WTC11 (cell line): ENCODE measurements around the gene GPR157. TPM values are rescaled to one million over a fixed set of nuclear protein-coding genes. Genes with fewer than 3 reads are reported as not detected.

Experiments
- ATAC-seq: fragments of 200-7000 bp; cut with Tn5 transposase; 2 replicates; pipeline ENCODE4 v1.10.0; 2021; ENCODE audit warnings: mild to moderate bottlenecking, moderate library complexity
- CTCF ChIA-PET: fragments of 300-600 bp; sonication (Branson Sonifier 250); formaldehyde crosslinking; loops from one replicate; lab custom pipeline; 2021; ENCODE audit warnings: antibody characterized with exemption; lab: Charles Lee
- POLR2A ChIA-PET: fragments of 350-600 bp; sonication (Branson Sonifier 250); formaldehyde crosslinking; loops from one replicate; lab custom pipeline; 2021; ENCODE audit warnings: antibody characterized with exemption; lab: Charles Lee
- DNase-seq: peaks from one replicate; pipeline ENCODE4 v3.0.0; 2021; ENCODE audit warnings: low spot score
- H3K27ac Mint-ChIP-seq: 2 replicates; pipeline ENCODE4 v1.8.0; 2021; ENCODE audit warnings: mixed read lengths
- H3K27me3 Mint-ChIP-seq: 2 replicates; pipeline ENCODE4 v1.8.0; 2021; ENCODE audit warnings: low read depth, mild to moderate bottlenecking, moderate library complexity, mixed read lengths
- H3K36me3 Mint-ChIP-seq: 2 replicates; pipeline ENCODE4 v1.8.0; 2021; ENCODE audit warnings: mixed read lengths
- H3K4me1 Mint-ChIP-seq: 2 replicates; pipeline ENCODE4 v1.8.0; 2022; ENCODE audit warnings: mixed read lengths
- H3K4me3 Mint-ChIP-seq: 2 replicates; pipeline ENCODE4 v1.8.0; 2021; ENCODE audit warnings: mild to moderate bottlenecking, moderate library complexity, mixed read lengths
- H3K9me3 Mint-ChIP-seq: 2 replicates; pipeline ENCODE4 v1.8.0; 2021; ENCODE audit warnings: mixed read lengths
- AFF4 ChIP-seq: sonication (generic); formaldehyde crosslinking; IDR thresholded peaks from 2 replicates; pipeline ENCODE4 v1.8.1; 2023; ENCODE audit warnings: mild to moderate bottlenecking, missing genetic modification reagents, borderline replicate concordance
- ATF1 ChIP-seq: sonication (generic); formaldehyde crosslinking; IDR thresholded peaks from 2 replicates; pipeline ENCODE4 v1.8.1; 2023; ENCODE audit warnings: mild to moderate bottlenecking, moderate library complexity, missing genetic modification reagents
- E2F5 ChIP-seq: sonication (generic); formaldehyde crosslinking; IDR thresholded peaks from 2 replicates; pipeline ENCODE4 v1.8.1; 2022; ENCODE audit warnings: mild to moderate bottlenecking, moderate library complexity, missing genetic modification reagents
- ESRRA ChIP-seq: sonication (generic); formaldehyde crosslinking; IDR thresholded peaks from 2 replicates; pipeline ENCODE4 v1.8.1; 2022; ENCODE audit warnings: mild to moderate bottlenecking, missing genetic modification reagents, borderline replicate concordance
- FOXJ3 ChIP-seq: sonication (generic); formaldehyde crosslinking; IDR thresholded peaks from 2 replicates; pipeline ENCODE4 v1.9.0; 2021; ENCODE audit warnings: missing genetic modification reagents, mild to moderate bottlenecking, borderline replicate concordance
- IRF1 ChIP-seq: sonication (generic); formaldehyde crosslinking; IDR thresholded peaks from 2 replicates; pipeline ENCODE4 v1.8.0; 2023; ENCODE audit warnings: missing genetic modification reagents
- JAZF1 ChIP-seq: fragments of 250-450 bp; sonication (Bioruptor Pico); IDR thresholded peaks from 2 replicates; pipeline ENCODE4 v1.9.0; 2021; ENCODE audit warnings: moderate library complexity, mild to moderate bottlenecking, inconsistent platforms
- NFE2L1 ChIP-seq: sonication (generic); formaldehyde crosslinking; IDR thresholded peaks from 2 replicates; pipeline ENCODE4 v1.8.1; 2023; ENCODE audit warnings: missing genetic modification reagents
- NFYB ChIP-seq: sonication (generic); formaldehyde crosslinking; conservative IDR thresholded peaks from 2 replicates; pipeline ENCODE4 v1.8.0; 2022; ENCODE audit warnings: low read depth, missing genetic modification reagents
- NR1H2 ChIP-seq: sonication (generic); formaldehyde crosslinking; IDR thresholded peaks from 2 replicates; pipeline ENCODE4 v1.9.0; 2021; ENCODE audit warnings: mild to moderate bottlenecking, moderate library complexity, missing genetic modification reagents
- PRDM15 ChIP-seq: sonication (generic); formaldehyde crosslinking; IDR thresholded peaks from 2 replicates; pipeline ENCODE4 v1.8.0; 2022; ENCODE audit warnings: missing genetic modification reagents
- PREB ChIP-seq: sonication (generic); formaldehyde crosslinking; IDR thresholded peaks from 2 replicates; pipeline ENCODE4 v1.8.1; 2022; ENCODE audit warnings: mild to moderate bottlenecking, missing genetic modification reagents, moderate library complexity, borderline replicate concordance
- TCF7 ChIP-seq: sonication (generic); formaldehyde crosslinking; IDR thresholded peaks from 2 replicates; pipeline ENCODE4 v1.8.0; 2022; ENCODE audit warnings: mild to moderate bottlenecking, low read depth, missing genetic modification reagents, moderate library complexity
- TP53 ChIP-seq: sonication (generic); formaldehyde crosslinking; IDR thresholded peaks from 2 replicates; pipeline ENCODE4 v1.8.1; 2023; ENCODE audit warnings: mild to moderate bottlenecking, missing genetic modification reagents
- USF2 ChIP-seq: sonication (generic); formaldehyde crosslinking; IDR thresholded peaks from 2 replicates; pipeline ENCODE4 v1.8.1; 2023; ENCODE audit warnings: mild to moderate bottlenecking, missing genetic modification reagents, moderate library complexity
- ZNF121 ChIP-seq: sonication (generic); formaldehyde crosslinking; IDR thresholded peaks from 2 replicates; pipeline ENCODE4 v1.8.0; 2023; ENCODE audit warnings: missing genetic modification reagents
- ZNF138 ChIP-seq: sonication (generic); formaldehyde crosslinking; conservative IDR thresholded peaks from 2 replicates; pipeline ENCODE4 v1.8.1; 2022; ENCODE audit warnings: mild to moderate bottlenecking, moderate library complexity, missing genetic modification reagents
- ZNF423 ChIP-seq: fragments of 250-450 bp; sonication (Bioruptor Pico); IDR thresholded peaks from 2 replicates; pipeline ENCODE4 v2.1.2; 2022; ENCODE audit warnings: mild to moderate bottlenecking, moderate library complexity
- ZNF425 ChIP-seq: fragments of 250-450 bp; sonication (Bioruptor Pico); conservative IDR thresholded peaks from 2 replicates; pipeline ENCODE4 v1.9.0; 2021; ENCODE audit warnings: mild to moderate bottlenecking
- ZNF512 ChIP-seq: sonication (generic); formaldehyde crosslinking; IDR thresholded peaks from 2 replicates; pipeline ENCODE4 v1.8.1; 2022; ENCODE audit warnings: missing genetic modification reagents, borderline replicate concordance
- total RNA-seq: library from RNA; stranded (reverse); gene quantifications from 3 replicates; pipeline ENCODE4 v1.2.3, GENCODE V29; 2021

GPR157 gene
- total RNA-seq, 1 experiment from 2014 or later = 6.0 TPM

GRCh38 chr1:9143250-9143649, 14.3 kb upstream of the GPR157 start (continued):
- TF ChIP-seq TP53 (CRISPR knock-in tag) (no peak), IRF1 (CRISPR knock-in tag) (no peak), ESRRA (no peak), NFYB (CRISPR knock-in tag) (no peak), ZNF121 (CRISPR knock-in tag) (no peak)

GRCh38 chr1:9139930-9140329, 11.0 kb upstream of the GPR157 start:
- ChIA-PET POLR2A (no interaction called here), CTCF (interaction anchor here (0.7 kb wide), 2 partner anchors 95 to 135 kb away, joined by 3 read pairs; partner anchors contain the start of gene H6PD)
- ATAC-seq (no peak), DNase-seq (no peak)
- Mint-ChIP-seq H3K27me3 (no peaks in the 10 kb centered on the region; the same call in 1 of the 2 replicates), H3K4me1 (no peaks in the 10 kb centered on the region), H3K9me3 (no peaks in the 10 kb centered on the region), H3K27ac (no peak overlapping the region), H3K4me3 (no peak overlapping the region), H3K36me3 (no peaks in the 10 kb centered on the region)
- no peak for TF ChIP-seq USF2
- no peak for TF ChIP-seq ZNF512
- no peak for TF ChIP-seq NFE2L1
- TF ChIP-seq ZNF425 = no peak
- no peak for TF ChIP-seq TCF7 (CRISPR knock-in tag)
- no peak for TF ChIP-seq NR1H2 (CRISPR knock-in tag)
- TF ChIP-seq E2F5 (CRISPR knock-in tag) = no peak
- no peak for TF ChIP-seq FOXJ3
- TF ChIP-seq JAZF1 = no peak

GRCh38 chr1:9136932-9137331, 8.0 kb upstream of the GPR157 start:
- Mint-ChIP-seq H3K4me1 (no peaks in the 10 kb centered on the region), H3K27me3 (no peaks in the 10 kb centered on the region; the same call in none of the 2 replicates), H3K27ac (no peak overlapping the region), H3K4me3 (no peak overlapping the region), H3K36me3 (no peaks in the 10 kb centered on the region), H3K9me3 (peaks cover 3% of the 10 kb centered on the region; the same call in 1 of the 2 replicates)
- ChIA-PET POLR2A (no interaction called here), CTCF (no interaction called here)
- ATAC-seq (no peak), DNase-seq (no peak)
- TF ChIP-seq TP53 (CRISPR knock-in tag) (no peak), PREB (CRISPR knock-in tag) (no peak), AFF4 (CRISPR knock-in tag) (no peak), ZNF423 (no peak), PRDM15 (no peak), ATF1 (no peak), ZNF138 (CRISPR knock-in tag) (no peak)
